NCI-H1694 treated with DMSO at 0.1 percent for 48 hours (cell line): ENCODE results near the gene KLHDC8A.
"Not testable (repeated sequence)": the region's sequence is repeated elsewhere in the genome, so short reads cannot be mapped to it uniquely, and the experiment has no call there.

Experiments used
- DNase-seq: peaks from one replicate; lab custom pipeline; 2025; lab: John Stamatoyannopoulos, UW

Gene KLHDC8A

DNA sequence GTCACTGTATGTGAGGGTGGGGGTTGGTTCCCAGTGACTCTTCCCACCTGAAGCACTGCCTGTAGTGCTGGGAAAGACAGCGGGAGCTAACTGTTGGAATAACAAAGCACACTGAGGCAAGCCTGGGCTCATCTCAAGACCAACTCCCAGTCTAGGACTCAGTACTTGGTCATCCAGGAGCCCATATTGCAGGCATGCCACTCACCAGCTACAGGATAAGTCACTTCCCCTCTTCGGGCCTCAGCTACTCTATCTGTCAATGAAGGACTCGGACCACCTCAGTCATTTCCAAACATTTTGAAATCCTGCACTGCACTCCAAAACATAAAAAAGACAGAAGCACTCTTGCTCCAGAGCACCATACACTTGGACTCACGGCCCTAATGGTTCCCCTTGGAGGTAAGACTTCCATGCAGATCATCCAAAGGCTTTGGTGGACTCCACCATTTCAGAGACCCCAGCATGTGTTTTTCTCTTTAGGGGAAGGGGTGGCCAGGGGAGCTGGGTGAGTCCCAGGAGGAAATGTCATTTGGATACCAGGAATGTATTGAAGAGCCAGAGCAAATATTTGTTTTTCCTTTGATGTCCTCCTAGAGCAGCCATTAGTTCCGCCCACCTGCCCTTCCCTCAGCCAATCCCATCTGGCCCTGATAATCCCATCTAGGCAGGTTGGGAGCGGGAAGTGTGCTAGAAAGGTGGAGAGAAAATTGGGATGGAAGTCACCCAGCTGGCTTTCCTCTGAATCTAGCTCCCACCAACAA, 38.3 kb downstream of the KLHDC8A start:
- no peak for DNase-seq

GRCh38 chr1:205317311-205317917, 39.3 kb downstream of the KLHDC8A start:
- no peak for DNase-seq

DNA sequence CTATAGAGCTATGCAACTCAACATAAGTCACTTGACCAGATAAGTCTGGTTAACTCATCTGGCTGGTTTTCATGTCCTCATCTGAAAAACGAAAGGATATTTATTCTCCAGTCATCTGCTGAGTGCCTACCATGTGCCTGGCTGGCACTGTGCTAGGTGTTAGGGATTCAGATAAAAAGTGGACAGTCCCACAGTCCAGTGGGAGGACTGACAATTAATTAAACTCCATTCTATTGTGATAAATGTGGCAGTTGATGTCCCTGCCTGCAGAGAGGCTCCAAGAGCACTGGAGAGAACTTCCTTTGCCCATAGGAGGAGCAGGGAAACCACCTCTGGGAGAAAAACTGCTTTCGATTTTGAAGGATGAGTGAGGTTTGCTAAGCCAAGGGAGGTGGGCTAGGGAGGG, 40.6 kb downstream of the KLHDC8A start:
- DNase-seq, result no peak

GRCh38 chr1:205315008-205315618, 41.6 kb downstream of the KLHDC8A start:
- no peak for DNase-seq

DNA sequence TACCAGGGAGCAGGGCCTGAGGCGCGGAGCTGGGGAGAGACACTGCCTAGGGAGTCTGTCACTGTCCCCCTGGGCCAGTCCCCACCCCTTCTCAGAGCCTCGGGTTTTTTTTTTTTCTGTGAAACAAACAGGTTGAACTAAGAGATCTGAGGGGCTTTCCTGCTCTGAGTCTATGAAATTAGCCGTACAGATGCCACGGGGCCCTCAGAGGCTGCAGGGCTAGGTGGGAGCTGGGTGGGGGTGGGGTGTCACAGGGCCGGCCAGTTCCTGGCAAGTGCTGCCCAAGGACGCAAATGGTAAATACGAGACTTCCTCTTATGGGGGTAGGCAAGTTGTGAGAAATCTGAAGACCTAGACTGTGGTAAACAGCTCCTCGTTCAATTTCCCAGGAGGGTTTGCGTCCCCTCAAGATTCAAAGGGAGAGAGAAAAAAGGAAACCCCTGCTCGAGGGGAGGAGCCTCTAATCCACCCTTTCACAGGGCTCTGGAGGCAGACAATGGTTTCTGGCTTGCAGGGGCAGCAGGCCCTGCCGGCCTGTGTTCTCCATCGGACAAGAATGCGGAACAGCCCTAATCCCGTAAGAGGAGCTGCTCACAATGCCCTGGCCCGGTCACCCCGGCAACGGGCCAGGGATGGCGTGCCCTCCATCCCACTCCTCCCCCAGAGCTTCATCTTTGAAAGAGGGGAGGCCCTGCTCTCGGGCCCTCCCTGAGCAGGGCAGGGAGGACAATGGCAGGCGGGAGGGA, 43.0 kb downstream of the KLHDC8A start:
- no peak for DNase-seq

GRCh38 chr1:205312866-205313562, 43.7 kb downstream of the KLHDC8A start:
- DNase-seq, result no peak

GRCh38 chr1:205310976-205311704, 45.6 kb downstream of the KLHDC8A start:
- DNase-seq, result no peak

- no peak for DNase-seq
These were observed 47.0 kb downstream of the KLHDC8A start for GRCh38 chr1:205309741-205310140.

DNA sequence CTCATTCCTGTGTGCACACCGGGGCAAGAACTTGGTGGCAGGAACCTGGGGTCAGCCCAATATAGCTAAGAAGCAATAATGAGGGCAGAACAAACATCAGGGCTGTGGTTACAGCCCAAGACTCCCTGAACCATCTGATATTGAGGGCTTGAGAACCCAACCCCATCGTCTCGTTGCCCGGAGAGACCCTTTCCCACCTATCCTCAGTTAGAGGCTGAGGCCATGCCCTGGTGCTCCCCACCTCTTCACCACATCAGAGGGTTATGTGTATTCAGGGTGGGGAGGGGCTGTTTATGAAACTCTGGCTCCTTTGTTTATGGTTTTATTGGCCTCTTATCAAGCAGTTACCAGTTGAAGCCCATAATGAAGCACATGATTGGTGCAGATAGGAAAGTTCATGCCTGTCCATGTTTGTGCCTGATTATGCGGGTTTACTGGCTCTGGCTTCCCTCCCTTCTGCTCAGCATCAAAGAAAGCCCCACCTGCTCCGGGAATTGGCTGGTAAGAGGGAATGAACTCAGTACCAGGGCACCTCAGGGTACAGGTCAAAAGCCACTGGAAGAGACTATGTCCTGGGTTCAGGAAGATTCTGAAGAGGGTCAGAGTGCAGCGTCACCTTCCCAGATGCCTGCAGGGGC, 49.7 kb downstream of the KLHDC8A start:
- DNase-seq, result no peak

GRCh38 chr1:205304695-205305070, 52.0 kb downstream of the KLHDC8A start:
- DNase-seq, result no peak

DNA sequence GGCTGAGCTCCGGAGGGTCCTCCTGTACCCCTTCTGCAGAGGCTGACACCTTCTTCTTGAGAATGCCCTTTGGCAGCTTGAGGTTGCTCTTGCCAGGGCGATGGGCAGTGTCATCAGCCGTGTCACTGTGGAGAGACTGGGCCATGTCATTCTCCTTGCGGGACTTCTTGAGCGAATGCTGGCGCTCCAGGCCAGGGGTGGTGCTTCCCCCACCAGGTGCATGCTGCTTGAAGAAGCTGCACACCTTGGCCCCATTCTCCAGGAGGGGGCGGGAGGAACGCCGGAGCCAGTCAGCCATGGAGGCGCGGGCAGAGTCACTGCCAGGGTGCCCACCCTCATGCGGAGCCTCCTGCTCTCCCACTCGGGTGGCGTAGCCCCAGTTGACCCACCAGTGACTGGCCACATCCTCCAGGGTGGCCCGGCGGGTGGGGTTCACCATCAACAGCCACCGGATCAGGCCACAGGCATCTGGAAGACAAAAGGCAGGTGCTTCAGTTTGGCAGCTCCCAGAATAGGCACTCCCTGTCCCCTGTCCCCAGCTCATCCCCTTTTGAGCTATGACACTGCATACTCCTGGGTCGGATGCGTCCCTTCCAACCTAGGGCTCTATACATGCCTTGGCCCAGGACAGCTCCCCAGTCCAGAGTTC, 52.6 kb downstream of the KLHDC8A start:
- DNase-seq, result no peak

DNA sequence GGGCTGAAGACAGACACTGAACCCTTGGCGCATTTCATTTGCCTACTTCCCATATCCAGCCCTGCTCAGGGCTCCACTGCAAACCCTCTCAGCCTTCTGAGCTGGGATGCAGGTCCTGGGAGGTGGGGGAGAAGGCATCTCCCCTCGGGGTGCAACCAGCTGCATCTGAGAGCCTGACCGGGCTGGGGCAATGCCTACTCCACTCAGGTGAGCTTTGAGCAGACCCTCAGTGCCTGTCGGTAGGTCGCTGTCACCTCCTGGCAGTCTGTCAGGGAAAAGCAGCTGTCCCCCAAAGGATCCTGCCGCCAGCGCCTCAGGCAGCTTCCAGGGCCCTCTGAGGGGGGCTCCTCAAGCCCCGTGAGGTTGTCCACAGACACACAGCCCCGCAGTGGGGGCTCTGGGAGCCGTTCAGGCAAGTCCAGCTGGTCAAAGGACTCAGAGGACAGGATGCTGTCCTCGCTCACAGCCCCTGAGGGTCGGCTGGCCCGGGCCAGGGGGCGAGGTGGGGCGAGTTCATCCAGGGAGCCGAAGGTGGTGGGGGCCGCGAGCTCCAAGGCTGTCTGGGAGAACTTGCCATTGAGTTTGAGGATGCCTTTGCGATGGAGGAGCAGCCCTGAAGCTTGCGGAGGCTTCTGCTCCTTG, 53.4 kb downstream of the KLHDC8A start:
- no peak for DNase-seq

- no peak for DNase-seq
These were observed 54.7 kb downstream of the KLHDC8A start for GRCh38 chr1:205301842-205302588.

GRCh38 chr1:205301205-205301821, 55.4 kb downstream of the KLHDC8A start:
- DNase-seq, result no peak

- DNase-seq, result no peak
These were observed 56.6 kb downstream of the KLHDC8A start for GRCh38 chr1:205300149-205300548.

DNA sequence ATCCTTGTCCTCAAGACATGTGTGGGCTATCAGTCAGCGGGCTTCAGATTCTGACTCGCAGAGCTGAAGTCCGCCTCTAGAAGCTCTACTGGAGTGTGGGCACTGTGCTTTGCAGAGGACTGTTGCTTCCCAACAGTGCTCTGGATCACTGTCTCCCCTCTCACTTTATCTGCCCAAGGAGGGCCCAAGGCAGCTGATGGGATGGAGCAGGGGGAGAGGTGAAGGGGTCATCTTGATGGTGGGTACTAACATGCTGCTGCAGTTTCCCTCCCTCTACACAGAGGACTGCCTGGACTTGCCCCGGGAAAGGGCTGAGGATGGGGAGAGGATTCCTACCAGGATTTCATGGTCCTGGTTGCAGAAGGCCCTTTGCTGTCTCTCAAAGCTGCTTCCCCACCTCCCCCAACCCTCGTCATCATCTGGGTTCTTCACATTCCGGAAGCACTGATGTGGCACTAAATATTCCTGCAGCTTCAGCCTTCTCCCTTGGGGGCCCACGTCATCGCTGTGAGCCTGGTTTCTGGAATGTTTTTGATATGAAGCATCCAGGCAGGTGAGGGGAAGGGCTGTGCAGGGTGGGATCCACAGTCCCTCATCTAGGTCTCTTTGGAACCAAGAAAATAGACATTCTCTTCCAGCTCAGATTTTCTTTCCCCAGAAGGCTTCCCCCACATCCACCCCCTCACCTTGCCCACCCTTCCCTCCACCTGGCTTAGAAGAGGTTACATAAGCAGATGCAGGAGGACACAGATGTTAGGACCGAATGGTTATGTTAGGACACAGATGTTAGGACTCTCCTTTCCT, 58.3 kb downstream of the KLHDC8A start:
- no peak for DNase-seq

GRCh38 chr1:205297546-205298177, 59.1 kb downstream of the KLHDC8A start:
- DNase-seq, result not testable (repeated sequence)
